ENCODE data around the gene PHF1.

- TF ChIP-seq, protein P1, sequence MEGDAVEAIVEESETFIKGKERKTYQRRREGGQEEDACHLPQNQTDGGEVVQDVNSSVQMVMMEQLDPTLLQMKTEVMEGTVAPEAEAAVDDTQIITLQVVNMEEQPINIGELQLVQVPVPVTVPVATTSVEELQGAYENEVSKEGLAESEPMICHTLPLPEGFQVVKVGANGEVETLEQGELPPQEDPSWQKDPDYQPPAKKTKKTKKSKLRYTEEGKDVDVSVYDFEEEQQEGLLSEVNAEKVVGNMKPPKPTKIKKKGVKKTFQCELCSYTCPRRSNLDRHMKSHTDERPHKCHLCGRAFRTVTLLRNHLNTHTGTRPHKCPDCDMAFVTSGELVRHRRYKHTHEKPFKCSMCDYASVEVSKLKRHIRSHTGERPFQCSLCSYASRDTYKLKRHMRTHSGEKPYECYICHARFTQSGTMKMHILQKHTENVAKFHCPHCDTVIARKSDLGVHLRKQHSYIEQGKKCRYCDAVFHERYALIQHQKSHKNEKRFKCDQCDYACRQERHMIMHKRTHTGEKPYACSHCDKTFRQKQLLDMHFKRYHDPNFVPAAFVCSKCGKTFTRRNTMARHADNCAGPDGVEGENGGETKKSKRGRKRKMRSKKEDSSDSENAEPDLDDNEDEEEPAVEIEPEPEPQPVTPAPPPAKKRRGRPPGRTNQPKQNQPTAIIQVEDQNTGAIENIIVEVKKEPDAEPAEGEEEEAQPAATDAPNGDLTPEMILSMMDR (IDR thresholded peaks at IDR 0.05 in 8 of 11, conservative IDR thresholded peaks at IDR 0.05 in 3 of 11), result no peak
- TF ChIP-seq POLR2A (IDR thresholded peaks at IDR 0.05) (no peak), POLR2AphosphoS5 (IDR thresholded peaks at IDR 0.05) (no peak)
Observed at GRCh38 chr6:33383427-33384185, 27.2 kb upstream of the PHF1 start.
